ENCODE results near the gene SNX25. TPM values are rescaled to one million over a fixed set of nuclear protein-coding genes. Genes with fewer than 3 reads are reported as not detected.
A peak's percentile ranks its signal among the peaks of the same experiment; 100 is the strongest.

SNX25 gene
- total RNA-seq, 1 donor from 2014 or later = 27.3 TPM

- intact Hi-C loops (cut with micrococcal nuclease) = loop anchor here (10.0 kb wide), 1 partner anchor 383 kb away; no protein-coding TSS in a partner anchor
- H3K36me3 Mint-ChIP-seq (ENCODE audit: low read depth) = peaks cover 17% of the 10 kb centered on the region
- H3K27me3 Mint-ChIP-seq = peaks cover 3% of the 10 kb centered on the region
- no peak for DNase-seq
- peak overlapping the region; percentile 91 for H3K4me3 Mint-ChIP-seq
- H3K4me1 Mint-ChIP-seq = peaks cover 37% of the 10 kb centered on the region
- no peaks in the 10 kb centered on the region for H3K9me3 Mint-ChIP-seq
- no peak overlapping the region for H3K27ac Mint-ChIP-seq
These were observed 2.2 kb downstream of the SNX25 start for GRCh38 chr4:185211641-185212040.

GRCh38 chr4:185212581-185212980 lies 3.2 kb downstream of the SNX25 start:
- no peak for DNase-seq
- Mint-ChIP-seq H3K27ac (no peak overlapping the region), H3K27me3 (peaks cover 3% of the 10 kb centered on the region), H3K4me1 (peaks cover 42% of the 10 kb centered on the region), H3K4me3 (no peak overlapping the region), H3K9me3 (no peaks in the 10 kb centered on the region), H3K36me3 (ENCODE audit: low read depth) (peaks cover 17% of the 10 kb centered on the region)
- intact Hi-C loops (cut with micrococcal nuclease) = loop anchor here (10.0 kb wide), 1 partner anchor 382 kb away; no protein-coding TSS in a partner anchor

GRCh38 chr4:185213877-185214276 lies 4.5 kb downstream of the SNX25 start:
- peaks cover 17% of the 10 kb centered on the region for H3K36me3 Mint-ChIP-seq (ENCODE audit: low read depth)
- H3K4me1 Mint-ChIP-seq = peaks cover 42% of the 10 kb centered on the region
- no peak overlapping the region for H3K27ac Mint-ChIP-seq
- H3K4me3 Mint-ChIP-seq = no peak overlapping the region
- DNase-seq = no peak
- intact Hi-C loops (cut with micrococcal nuclease) = loop anchor here (10.0 kb wide), 1 partner anchor 381 kb away; no protein-coding TSS in a partner anchor
- peaks cover 3% of the 10 kb centered on the region for H3K27me3 Mint-ChIP-seq
- H3K9me3 Mint-ChIP-seq = no peaks in the 10 kb centered on the region

GRCh38 chr4:185215261-185215660 lies 5.9 kb downstream of the SNX25 start:
- H3K4me3 Mint-ChIP-seq = no peak overlapping the region
- no peak for DNase-seq
- H3K36me3 Mint-ChIP-seq (ENCODE audit: low read depth) = peaks cover 17% of the 10 kb centered on the region
- intact Hi-C loops (cut with micrococcal nuclease) = loop anchor here (10.0 kb wide), 1 partner anchor 380 kb away; no protein-coding TSS in a partner anchor
- H3K27me3 Mint-ChIP-seq = peaks cover 2% of the 10 kb centered on the region
- H3K9me3 Mint-ChIP-seq = no peaks in the 10 kb centered on the region
- H3K27ac Mint-ChIP-seq = no peak overlapping the region
- H3K4me1 Mint-ChIP-seq = peaks cover 41% of the 10 kb centered on the region

- Mint-ChIP-seq H3K4me3 (no peak overlapping the region), H3K27me3 (no peaks in the 10 kb centered on the region), H3K9me3 (peaks cover 3% of the 10 kb centered on the region), H3K4me1 (peaks cover 28% of the 10 kb centered on the region), H3K36me3 (ENCODE audit: low read depth) (peaks cover 15% of the 10 kb centered on the region), H3K27ac (no peak overlapping the region)
- intact Hi-C loops (cut with micrococcal nuclease) = loop anchor here (10.0 kb wide), 1 partner anchor 377 kb away; no protein-coding TSS in a partner anchor
- no peak for DNase-seq
These were observed 8.1 kb downstream of the SNX25 start for GRCh38 chr4:185217408-185217975.

- Mint-ChIP-seq H3K36me3 (ENCODE audit: low read depth) (peaks cover 14% of the 10 kb centered on the region), H3K9me3 (peaks cover 3% of the 10 kb centered on the region), H3K27ac (no peak overlapping the region), H3K27me3 (no peaks in the 10 kb centered on the region), H3K4me3 (no peak overlapping the region), H3K4me1 (peaks cover 22% of the 10 kb centered on the region)
- DNase-seq = no peak
- intact Hi-C loops (cut with micrococcal nuclease) = loop anchor here (10.0 kb wide), 1 partner anchor 376 kb away; no protein-coding TSS in a partner anchor
These were observed 8.9 kb downstream of the SNX25 start for GRCh38 chr4:185218312-185218711.

- peaks cover 16% of the 10 kb centered on the region for H3K4me1 Mint-ChIP-seq
- intact Hi-C loops (cut with micrococcal nuclease) = loop anchor here (10.0 kb wide), 1 partner anchor 375 kb away; no protein-coding TSS in a partner anchor
- H3K27ac Mint-ChIP-seq = peak overlapping the region; percentile 8
These were observed 10.3 kb downstream of the SNX25 start for GRCh38 chr4:185219551-185220344.

GRCh38 chr4:185221491-185221890 lies 12.1 kb downstream of the SNX25 start:
- peaks cover 16% of the 10 kb centered on the region for H3K4me1 Mint-ChIP-seq
- H3K4me3 Mint-ChIP-seq = no peak overlapping the region
- H3K27ac Mint-ChIP-seq = no peak overlapping the region
- H3K36me3 Mint-ChIP-seq (ENCODE audit: low read depth) = peaks cover 5% of the 10 kb centered on the region
- peaks cover 3% of the 10 kb centered on the region for H3K9me3 Mint-ChIP-seq
- no peak for DNase-seq
- no peaks in the 10 kb centered on the region for H3K27me3 Mint-ChIP-seq
- intact Hi-C loops (cut with micrococcal nuclease) = no loop called here

More at GRCh38 chr4:185219551-185220344, 10.3 kb downstream of the SNX25 start:
- Mint-ChIP-seq H3K27me3 (no peaks in the 10 kb centered on the region), H3K9me3 (peaks cover 3% of the 10 kb centered on the region), H3K36me3 (ENCODE audit: low read depth) (peaks cover 5% of the 10 kb centered on the region), H3K4me3 (no peak overlapping the region)
- DNase-seq = no peak

- H3K4me3 Mint-ChIP-seq = no peak overlapping the region
- H3K27ac Mint-ChIP-seq = no peak overlapping the region
- peaks cover 3% of the 10 kb centered on the region for H3K9me3 Mint-ChIP-seq
- H3K4me1 Mint-ChIP-seq = peaks cover 12% of the 10 kb centered on the region
- no peaks in the 10 kb centered on the region for H3K27me3 Mint-ChIP-seq
- intact Hi-C loops (cut with micrococcal nuclease) = no loop called here
- no peak for DNase-seq
- peaks cover 5% of the 10 kb centered on the region for H3K36me3 Mint-ChIP-seq (ENCODE audit: low read depth)
These were observed 12.5 kb downstream of the SNX25 start for GRCh38 chr4:185221912-185222311.

GRCh38 chr4:185222598-185222997 lies 13.2 kb downstream of the SNX25 start:
- Mint-ChIP-seq H3K36me3 (ENCODE audit: low read depth) (peaks cover 5% of the 10 kb centered on the region), H3K4me3 (no peak overlapping the region), H3K27me3 (no peaks in the 10 kb centered on the region), H3K4me1 (peaks cover 10% of the 10 kb centered on the region), H3K9me3 (peaks cover 3% of the 10 kb centered on the region), H3K27ac (no peak overlapping the region)
- intact Hi-C loops (cut with micrococcal nuclease) = no loop called here
- DNase-seq = no peak

- H3K4me3 Mint-ChIP-seq = no peak overlapping the region
- peaks cover 6% of the 10 kb centered on the region for H3K4me1 Mint-ChIP-seq
- no peak for DNase-seq
- no peaks in the 10 kb centered on the region for H3K27me3 Mint-ChIP-seq
- H3K27ac Mint-ChIP-seq = no peak overlapping the region
- H3K9me3 Mint-ChIP-seq = peaks cover 3% of the 10 kb centered on the region
- H3K36me3 Mint-ChIP-seq (ENCODE audit: low read depth) = peaks cover 5% of the 10 kb centered on the region
- intact Hi-C loops (cut with micrococcal nuclease) = no loop called here
These were observed 15.2 kb downstream of the SNX25 start for GRCh38 chr4:185224597-185224996.

GRCh38 chr4:185225940-185226339 lies 16.5 kb downstream of the SNX25 start:
- intact Hi-C loops (cut with micrococcal nuclease) = no loop called here
- Mint-ChIP-seq H3K36me3 (ENCODE audit: low read depth) (peaks cover 5% of the 10 kb centered on the region), H3K27me3 (no peaks in the 10 kb centered on the region), H3K4me1 (peaks cover 5% of the 10 kb centered on the region), H3K27ac (no peak overlapping the region), H3K9me3 (peaks cover 3% of the 10 kb centered on the region), H3K4me3 (no peak overlapping the region)
- DNase-seq = no peak

GRCh38 chr4:185227131-185227551 lies 17.7 kb downstream of the SNX25 start:
- intact Hi-C loops (cut with micrococcal nuclease) = no loop called here
- no peak overlapping the region for H3K4me3 Mint-ChIP-seq
- H3K9me3 Mint-ChIP-seq = no peaks in the 10 kb centered on the region
- H3K27me3 Mint-ChIP-seq = no peaks in the 10 kb centered on the region
- peaks cover 2% of the 10 kb centered on the region for H3K4me1 Mint-ChIP-seq
- no peak overlapping the region for H3K27ac Mint-ChIP-seq
- no peak for DNase-seq
- peaks cover 2% of the 10 kb centered on the region for H3K36me3 Mint-ChIP-seq (ENCODE audit: low read depth)

- Mint-ChIP-seq H3K27me3 (no peaks in the 10 kb centered on the region), H3K36me3 (ENCODE audit: low read depth) (no peaks in the 10 kb centered on the region), H3K4me3 (no peak overlapping the region), H3K4me1 (peaks cover 5% of the 10 kb centered on the region), H3K9me3 (no peaks in the 10 kb centered on the region), H3K27ac (no peak overlapping the region)
- DNase-seq = no peak
- intact Hi-C loops (cut with micrococcal nuclease) = no loop called here
These were observed 18.4 kb downstream of the SNX25 start for GRCh38 chr4:185227713-185228278.
